Coronary artery (tissue), 2 donors: ENCODE measurements around the gene FAM149A.
A peak's percentile ranks its signal among the peaks of the same experiment; 100 is the strongest.

ENCODE experiments used
- DNase-seq: peaks from one replicate; pipeline ENCODE4 v3.0.0-alpha.2; 2017; ENCODE audit warnings: low spot score
- H3K27ac ChIP-seq, 2 donors: fragments of 200-600 bp; sonication (generic); one replicate each; pipeline ENCODE4 v1.5.1; 2016 to 2019
- H3K4me3 ChIP-seq: fragments of 200-600 bp; sonication (generic); 2 replicates; pipeline ENCODE4 v1.5.1; 2016; ENCODE audit warnings: mild to moderate bottlenecking, moderate library complexity
- TF ChIP-seq, protein P1 (sequence below): fragments of 200-600 bp; sonication (generic); IDR thresholded peaks from one replicate; pipeline ENCODE4 v1.5.1; 2019; ENCODE audit warnings: antibody characterized with exemption

FAM149A gene

DNA sequence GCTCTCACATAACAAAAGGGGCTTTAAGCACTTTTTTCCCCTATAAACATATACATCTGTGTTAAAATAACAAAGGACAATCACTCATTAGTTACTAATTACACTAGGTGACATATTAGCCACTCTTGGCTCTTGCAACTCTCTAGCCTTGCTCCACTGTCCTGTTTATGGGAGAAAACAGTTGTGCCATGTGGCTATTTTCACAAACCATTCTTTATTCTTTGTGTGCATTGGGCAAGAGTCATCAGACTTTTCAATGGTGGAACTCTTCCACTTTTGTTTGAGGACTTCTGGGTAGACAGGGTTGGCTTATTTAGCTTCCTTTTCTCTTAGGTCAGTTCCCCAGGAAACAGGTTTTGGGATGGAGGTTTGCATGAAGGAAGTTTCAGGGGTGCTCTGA is 16.0 kb upstream of the FAM149A start:
- no peak for DNase-seq
- Histone ChIP-seq H3K27ac (no peak overlapping the region), H3K4me3 (no peak overlapping the region)
- TF ChIP-seq, protein P1, sequence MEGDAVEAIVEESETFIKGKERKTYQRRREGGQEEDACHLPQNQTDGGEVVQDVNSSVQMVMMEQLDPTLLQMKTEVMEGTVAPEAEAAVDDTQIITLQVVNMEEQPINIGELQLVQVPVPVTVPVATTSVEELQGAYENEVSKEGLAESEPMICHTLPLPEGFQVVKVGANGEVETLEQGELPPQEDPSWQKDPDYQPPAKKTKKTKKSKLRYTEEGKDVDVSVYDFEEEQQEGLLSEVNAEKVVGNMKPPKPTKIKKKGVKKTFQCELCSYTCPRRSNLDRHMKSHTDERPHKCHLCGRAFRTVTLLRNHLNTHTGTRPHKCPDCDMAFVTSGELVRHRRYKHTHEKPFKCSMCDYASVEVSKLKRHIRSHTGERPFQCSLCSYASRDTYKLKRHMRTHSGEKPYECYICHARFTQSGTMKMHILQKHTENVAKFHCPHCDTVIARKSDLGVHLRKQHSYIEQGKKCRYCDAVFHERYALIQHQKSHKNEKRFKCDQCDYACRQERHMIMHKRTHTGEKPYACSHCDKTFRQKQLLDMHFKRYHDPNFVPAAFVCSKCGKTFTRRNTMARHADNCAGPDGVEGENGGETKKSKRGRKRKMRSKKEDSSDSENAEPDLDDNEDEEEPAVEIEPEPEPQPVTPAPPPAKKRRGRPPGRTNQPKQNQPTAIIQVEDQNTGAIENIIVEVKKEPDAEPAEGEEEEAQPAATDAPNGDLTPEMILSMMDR, result no peak

DNA sequence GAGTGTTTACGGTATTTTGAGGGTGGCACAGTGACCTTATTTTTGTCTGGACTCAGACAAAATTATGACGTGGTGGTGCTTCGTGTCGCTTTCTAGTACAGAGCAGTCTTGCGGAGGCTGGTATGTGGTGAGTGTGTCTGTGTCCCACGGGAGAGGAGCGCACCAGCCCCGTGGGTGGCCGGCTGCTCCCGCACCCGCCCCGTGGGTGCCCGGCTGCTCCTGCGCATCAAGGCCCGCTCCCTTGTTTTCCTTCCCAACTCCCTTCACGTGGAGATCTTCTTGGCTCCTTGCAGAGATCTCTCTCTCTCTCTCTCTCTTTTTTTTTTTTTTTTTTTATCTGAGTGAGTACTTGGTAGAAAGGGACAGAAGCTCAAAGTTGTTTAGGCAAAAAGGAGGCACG is 12.2 kb upstream of the FAM149A start:
- H3K4me3 ChIP-seq, result no peak overlapping the region
- DNase-seq, result no peak
- no peak overlapping the region for H3K27ac ChIP-seq
- TF ChIP-seq, protein P1, result no peak

DNA sequence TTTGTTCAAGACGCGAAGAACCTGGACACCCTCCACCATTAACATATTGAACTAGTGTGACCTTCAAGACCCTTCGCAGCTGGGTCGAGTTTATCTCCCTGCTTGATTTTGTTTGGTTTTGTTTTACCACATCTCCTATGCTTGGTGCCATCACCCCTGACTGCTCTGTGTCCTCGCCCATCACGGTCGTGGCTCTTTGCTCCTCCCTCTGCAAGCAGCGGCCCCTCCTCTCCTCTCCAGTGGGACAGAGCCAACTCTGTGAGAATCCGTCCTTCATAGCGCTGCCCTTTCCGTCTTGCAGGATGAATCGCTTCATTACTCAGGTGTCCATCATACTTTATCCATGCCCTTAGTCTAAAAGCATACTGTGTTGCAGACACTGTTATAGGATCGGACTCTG is 9.1 kb upstream of the FAM149A start:
- Histone ChIP-seq H3K27ac (no peak overlapping the region), H3K4me3 (no peak overlapping the region)
- TF ChIP-seq, protein P1, result no peak
- DNase-seq, result no peak

- Histone ChIP-seq H3K27ac (no peak overlapping the region), H3K4me3 (no peak overlapping the region)
- TF ChIP-seq, protein P1, result no peak
- no peak for DNase-seq
These were observed 7.8 kb upstream of the FAM149A start for GRCh38 chr4:186096681-186097165.

GRCh38 chr4:186097386-186097785 is 7.1 kb upstream of the FAM149A start:
- no peak for DNase-seq

GRCh38 chr4:186102931-186103330 is 1.6 kb upstream of the FAM149A start:
- DNase-seq, result no peak
- TF ChIP-seq, protein P1, result no peak
- Histone ChIP-seq H3K27ac (no peak overlapping the region), H3K4me3 (no peak overlapping the region)

More at GRCh38 chr4:186097386-186097785, 7.1 kb upstream of the FAM149A start:
- TF ChIP-seq, protein P1, result no peak
- Histone ChIP-seq H3K4me3 (no peak overlapping the region), H3K27ac (no peak overlapping the region)

- DNase-seq, result no peak
These were observed 564 bp downstream of the FAM149A start for GRCh38 chr4:186104890-186105646.

More at GRCh38 chr4:186104890-186105646, 564 bp downstream of the FAM149A start:
- H3K27ac ChIP-seq, result no peak overlapping the region
- H3K4me3 ChIP-seq, result peak overlapping the region; percentile 79
- TF ChIP-seq, protein P1, result no peak
